Dendritic cell treated with granulocyte-macrophage colony-stimulating factor and Interleukin-4, amounts not matched to agents 40 ng/mL and 50 ng/mL, for 4 days (primary cell): ENCODE results near the gene OR13J1.

Experiments used
- H3K27ac Mint-ChIP-seq: one replicate; pipeline ENCODE4 v1.8.0; 2022; ENCODE audit warnings: mild to moderate bottlenecking, mixed read lengths
- H3K27me3 Mint-ChIP-seq: one replicate; pipeline ENCODE4 v1.8.0; 2022; ENCODE audit warnings: mild to moderate bottlenecking, mixed read lengths
- H3K36me3 Mint-ChIP-seq: one replicate; pipeline ENCODE4 v1.8.0; 2022; ENCODE audit warnings: low read depth, mixed read lengths
- H3K4me1 Mint-ChIP-seq: one replicate; pipeline ENCODE4 v1.8.0; 2022; ENCODE audit warnings: low read depth, mixed read lengths
- H3K4me3 Mint-ChIP-seq: one replicate; pipeline ENCODE4 v1.8.0; 2022; ENCODE audit warnings: mild to moderate bottlenecking, moderate library complexity, mixed read lengths
- H3K9me3 Mint-ChIP-seq: one replicate; pipeline ENCODE4 v1.8.0; 2022; ENCODE audit warnings: mixed read lengths
- intact Hi-C: fragments of 100-400 bp; cut with micrococcal nuclease; formaldehyde crosslinking; loops from one replicate; pipeline ENCODE4 v1.15.0; 2022

OR13J1 gene

DNA sequence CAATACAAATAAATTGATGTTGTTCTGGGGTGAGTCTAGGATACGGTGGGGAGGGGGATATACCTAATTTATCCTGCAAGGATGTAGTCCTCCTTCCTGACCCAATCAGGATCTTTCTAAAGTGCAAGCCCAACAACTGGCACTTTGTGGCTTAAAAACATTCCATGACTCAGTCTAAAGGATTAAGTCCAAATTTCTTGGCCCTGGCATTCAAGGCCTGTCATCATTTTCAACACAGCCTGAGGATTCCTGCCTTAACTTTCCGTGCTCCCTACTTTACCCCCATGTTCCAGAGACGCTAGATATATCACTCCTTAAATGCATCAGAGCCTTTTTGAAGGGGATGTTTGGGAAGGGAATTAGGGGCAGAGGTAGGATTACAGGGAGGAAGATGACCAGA lies 42.7 kb downstream of the OR13J1 start:
- Mint-ChIP-seq H3K36me3 (peaks cover 7% of the 10 kb centered on the region), H3K4me3 (no peak overlapping the region), H3K9me3 (no peaks in the 10 kb centered on the region), H3K4me1 (peaks cover 57% of the 10 kb centered on the region), H3K27ac (no peak overlapping the region), H3K27me3 (peaks cover 44% of the 10 kb centered on the region)
- intact Hi-C loops: no loop called here

DNA sequence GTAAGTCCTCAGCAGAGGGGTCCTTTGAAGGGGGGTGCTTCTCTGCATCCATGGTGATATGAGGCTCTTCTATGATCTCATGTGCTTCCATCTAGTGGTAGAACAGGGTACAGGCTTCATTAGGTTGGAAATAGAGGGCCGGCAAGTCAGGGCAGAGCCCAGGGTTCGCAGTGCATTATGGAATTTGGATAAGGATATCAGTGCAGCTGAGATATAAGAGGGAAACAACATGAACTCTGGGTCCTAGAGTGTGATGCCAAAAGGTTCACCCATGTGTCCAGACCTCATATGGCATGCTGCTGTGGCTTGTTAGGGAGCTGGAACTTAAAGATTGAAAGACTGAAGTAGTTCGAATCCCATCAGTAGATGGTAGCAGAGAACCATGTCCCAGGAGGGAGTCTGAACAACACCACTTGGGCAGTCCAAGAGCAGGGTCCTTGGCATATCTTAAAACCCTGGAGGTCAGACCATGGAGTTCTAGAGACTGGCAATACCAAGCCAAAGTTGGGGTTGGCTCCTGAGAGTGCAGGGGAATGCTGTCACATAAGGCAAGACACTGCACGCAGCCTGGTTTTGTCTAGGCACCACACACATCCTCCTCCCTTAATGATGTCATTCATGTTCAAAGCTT lies 44.0 kb downstream of the OR13J1 start:
- no peak overlapping the region for H3K27ac Mint-ChIP-seq
- intact Hi-C loops: loop anchor here (1.0 kb wide), 2 partner anchors 36 to 56 kb away; no protein-coding TSS in a partner anchor

DNA sequence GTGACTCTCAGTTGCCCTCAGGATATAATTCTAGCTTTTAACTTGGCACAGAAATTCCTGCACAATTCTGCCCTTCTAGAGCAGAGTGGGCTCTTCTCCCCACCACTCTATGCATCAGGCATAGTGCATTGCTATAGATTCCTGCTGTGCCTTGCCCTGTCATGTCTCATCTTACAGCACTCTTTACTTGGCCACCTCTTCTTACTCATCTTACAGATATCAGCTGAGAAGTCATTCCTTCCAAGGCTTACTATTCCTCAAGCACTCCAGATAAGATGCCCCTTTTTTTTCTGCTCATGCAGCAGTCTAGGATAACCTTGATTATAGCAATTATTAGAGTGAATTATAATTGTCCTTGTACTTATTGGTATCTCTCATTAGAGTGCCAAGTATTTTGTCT lies 47.3 kb downstream of the OR13J1 start:
- H3K27ac Mint-ChIP-seq: no peak overlapping the region
- H3K4me1 Mint-ChIP-seq: peaks cover 22% of the 10 kb centered on the region
- H3K27me3 Mint-ChIP-seq: peaks cover 24% of the 10 kb centered on the region
- intact Hi-C loops: no loop called here
- H3K36me3 Mint-ChIP-seq: no peaks in the 10 kb centered on the region
- no peak overlapping the region for H3K4me3 Mint-ChIP-seq
- H3K9me3 Mint-ChIP-seq: no peaks in the 10 kb centered on the region

More for the DNA sequence above, 44.0 kb downstream of the OR13J1 start:
- Mint-ChIP-seq H3K9me3 (no peaks in the 10 kb centered on the region), H3K4me3 (no peak overlapping the region), H3K36me3 (peaks cover 7% of the 10 kb centered on the region), H3K4me1 (peaks cover 45% of the 10 kb centered on the region), H3K27me3 (peaks cover 40% of the 10 kb centered on the region)

DNA sequence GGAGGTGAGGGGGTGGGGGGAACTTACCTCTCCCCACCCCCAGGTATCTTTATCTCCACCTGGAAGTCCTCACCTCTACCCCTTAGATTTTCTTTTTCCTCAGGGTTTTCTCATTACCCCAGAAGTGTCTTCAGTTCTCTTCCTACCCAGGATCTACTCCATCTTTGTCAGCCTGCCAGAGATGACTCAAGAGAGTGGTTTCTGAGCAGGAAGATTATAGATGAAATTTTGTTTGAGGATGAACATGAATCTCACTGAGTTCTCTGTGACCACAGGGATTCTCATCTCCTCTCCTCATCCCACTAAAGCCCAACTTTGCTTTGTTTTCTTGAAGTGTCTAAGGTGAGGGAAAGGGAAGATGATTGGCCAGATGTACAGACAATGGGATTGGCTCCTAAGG lies 50.1 kb downstream of the OR13J1 start:
- peaks cover 5% of the 10 kb centered on the region for H3K36me3 Mint-ChIP-seq

More for the DNA sequence above, 50.1 kb downstream of the OR13J1 start:
- intact Hi-C loops: no loop called here
- Mint-ChIP-seq H3K9me3 (no peaks in the 10 kb centered on the region), H3K27ac (no peak overlapping the region), H3K4me3 (no peak overlapping the region), H3K27me3 (peaks cover 7% of the 10 kb centered on the region), H3K4me1 (peaks cover 21% of the 10 kb centered on the region)
